ENCODE data around the gene SHISAL2A.

The SHISAL2A gene

GRCh38 chr1:52662645-52663313, 29.8 kb downstream of the SHISAL2A start:
- no peak for DNase-seq

DNA sequence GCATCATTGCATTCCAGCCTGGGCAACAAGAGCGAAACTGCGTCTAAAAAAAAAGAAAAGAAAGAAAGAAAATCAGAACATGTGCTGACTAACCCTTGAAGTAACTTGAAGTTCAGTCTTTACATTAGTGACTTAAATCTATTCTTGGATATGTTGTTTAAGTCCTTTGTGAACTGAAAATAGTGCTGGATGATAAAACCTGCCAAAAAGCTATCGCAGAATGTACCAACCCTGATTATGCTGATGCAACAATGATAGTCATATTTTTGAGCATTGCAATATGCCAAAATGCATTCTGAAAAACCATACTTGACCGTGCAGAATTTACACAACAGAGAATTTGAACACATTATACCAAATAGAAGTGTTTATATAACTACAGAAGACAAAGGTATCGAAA, 30.7 kb downstream of the SHISAL2A start:
- no peak for DNase-seq

DNA sequence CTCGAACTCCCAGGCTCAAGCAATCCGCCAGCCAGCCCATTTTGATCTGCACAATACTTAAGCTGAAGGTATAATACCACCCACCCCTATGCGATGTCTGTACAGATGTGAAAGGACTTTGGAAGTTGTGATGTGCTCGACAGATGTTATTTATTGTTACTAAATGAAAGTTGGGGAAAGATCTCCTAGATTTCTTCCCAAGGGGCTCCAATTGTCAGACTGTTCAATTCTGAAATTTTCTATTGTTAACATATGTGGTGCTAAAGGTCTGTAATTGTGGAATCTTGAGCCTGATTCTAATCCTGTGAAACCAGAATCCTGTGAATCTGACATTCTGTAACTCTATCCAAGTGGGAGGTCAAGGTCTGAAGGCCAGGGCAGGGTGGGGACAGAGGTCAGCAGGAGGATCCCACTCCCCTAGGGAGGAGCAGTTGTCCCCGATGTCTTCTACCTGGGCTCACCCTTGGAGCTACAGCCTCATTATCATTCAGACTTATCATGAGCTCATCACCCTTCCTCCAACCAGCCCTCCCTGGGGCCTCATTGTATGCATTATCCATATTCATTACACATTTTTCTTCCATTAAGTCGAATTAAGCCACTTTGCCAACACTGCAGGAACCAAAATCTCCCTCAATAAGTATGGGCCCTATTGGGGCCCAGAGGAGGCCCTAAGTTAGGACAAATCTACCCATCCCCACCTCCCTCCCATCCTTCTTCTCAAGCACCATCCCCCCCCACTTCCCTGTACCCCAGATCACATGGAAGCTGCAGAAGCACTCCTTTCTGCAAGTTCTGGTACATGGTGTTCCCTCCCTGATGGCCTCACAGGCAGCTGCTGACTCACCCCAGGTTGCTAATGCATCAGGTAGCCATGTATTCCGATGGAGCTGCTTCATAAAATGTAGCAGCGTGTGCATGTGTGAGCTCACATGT, 32.3 kb downstream of the SHISAL2A start:
- no peak for DNase-seq

DNA sequence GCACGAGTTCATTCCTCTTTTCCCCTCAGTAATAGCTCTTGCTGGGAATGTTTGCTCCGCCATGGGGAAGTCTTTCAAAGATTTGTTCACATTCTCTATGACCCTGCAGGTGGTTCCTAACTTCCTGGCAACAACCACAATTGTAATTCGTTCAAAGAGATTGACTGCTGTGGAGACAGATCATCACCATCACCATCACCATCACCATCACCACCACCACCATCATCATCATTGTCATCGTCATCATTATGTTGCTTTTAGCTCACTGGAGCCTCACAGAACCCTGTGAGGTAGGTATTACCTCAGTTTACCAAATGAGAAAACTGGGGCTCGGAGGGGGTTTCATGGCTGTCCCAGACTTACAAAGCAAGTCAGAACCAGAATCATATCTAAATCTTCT, 34.3 kb downstream of the SHISAL2A start:
- no peak for DNase-seq

DNA sequence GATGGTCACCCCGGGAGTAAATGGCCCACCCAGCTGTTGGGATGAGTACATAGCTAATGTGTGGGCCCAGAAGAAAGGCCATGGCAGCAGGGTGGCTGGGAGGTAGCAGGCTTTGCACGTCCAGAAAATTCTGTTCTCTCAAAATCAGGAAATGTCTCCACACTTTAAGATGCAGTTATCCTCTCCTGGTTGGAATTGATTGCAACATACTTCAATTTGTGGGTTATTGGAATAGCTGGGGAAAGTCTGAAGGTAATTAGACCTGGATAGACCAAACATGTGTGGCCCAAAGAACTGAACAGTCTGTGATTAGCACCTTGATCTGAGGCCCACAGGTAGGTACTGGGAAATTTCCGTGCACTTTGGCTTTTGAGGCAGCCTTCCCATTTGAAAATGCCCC, 35.0 kb downstream of the SHISAL2A start:
- no peak for DNase-seq

DNA sequence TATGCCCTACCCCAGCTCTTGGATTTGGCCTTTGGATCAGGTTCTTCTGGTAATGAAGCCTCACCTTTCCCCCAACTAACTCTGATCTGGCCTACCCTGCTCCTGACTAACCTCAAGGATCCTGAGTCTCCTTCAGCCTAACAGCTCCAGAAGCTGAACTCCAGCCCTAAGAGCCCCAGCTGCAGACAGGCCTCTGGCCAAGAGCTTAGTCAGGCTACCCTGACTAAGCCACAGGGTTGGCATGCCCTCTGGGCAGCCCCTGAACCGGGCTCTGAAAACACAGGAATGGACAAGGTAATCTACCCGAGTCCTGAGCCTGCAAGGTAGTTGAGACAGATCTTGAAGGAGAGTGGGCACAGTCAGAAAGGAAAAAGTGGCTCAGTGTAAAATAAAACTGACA, 35.7 kb downstream of the SHISAL2A start:
- DNase-seq: no peak

DNA sequence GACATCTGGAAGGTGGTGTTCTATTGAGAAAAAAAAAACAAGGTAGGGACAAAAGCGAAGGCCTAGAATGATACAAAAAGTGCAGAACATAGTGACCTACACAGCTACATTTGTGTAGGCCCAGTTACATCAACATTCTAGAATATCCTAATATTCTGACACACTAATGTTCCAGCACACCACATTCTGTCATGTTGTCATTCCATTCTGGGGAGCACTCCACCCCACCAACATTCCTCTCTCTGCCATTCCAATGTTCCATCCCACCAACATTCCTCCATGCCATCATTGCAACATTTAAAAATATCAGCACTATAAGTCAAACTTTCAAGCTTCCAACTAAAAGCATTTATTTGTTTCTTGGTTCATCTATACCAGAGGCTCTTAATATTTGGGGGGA, 36.7 kb downstream of the SHISAL2A start:
- DNase-seq: no peak

GRCh38 chr1:52670604-52671003, 37.6 kb downstream of the SHISAL2A start:
- DNase-seq: no peak

DNA sequence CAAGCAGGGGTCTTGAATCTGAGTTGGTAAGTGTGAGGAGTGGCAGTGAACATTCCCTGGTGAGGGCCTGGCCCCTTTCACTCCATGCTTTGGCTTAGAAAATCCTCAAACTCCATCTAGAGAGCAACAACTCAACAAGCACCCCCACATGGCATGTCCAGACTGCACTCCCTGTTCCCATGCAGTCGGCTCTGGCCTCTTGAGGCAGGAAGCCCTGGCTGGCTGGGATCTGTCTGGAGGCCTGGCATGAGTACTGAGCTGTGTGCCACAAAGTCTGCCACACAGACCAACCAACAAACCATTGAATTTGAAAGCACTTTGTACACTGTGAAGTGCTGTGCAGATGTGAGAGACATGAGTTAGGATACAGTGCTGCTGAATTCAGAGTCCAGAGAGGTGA, 40.0 kb downstream of the SHISAL2A start:
- DNase-seq: no peak

- DNase-seq: no peak
These were observed 40.5 kb downstream of the SHISAL2A start for GRCh38 chr1:52673513-52673912.

GRCh38 chr1:52674497-52675384, 41.8 kb downstream of the SHISAL2A start:
- no peak for DNase-seq

- no peak for DNase-seq
These were observed 43.4 kb downstream of the SHISAL2A start for GRCh38 chr1:52676249-52676903.

DNA sequence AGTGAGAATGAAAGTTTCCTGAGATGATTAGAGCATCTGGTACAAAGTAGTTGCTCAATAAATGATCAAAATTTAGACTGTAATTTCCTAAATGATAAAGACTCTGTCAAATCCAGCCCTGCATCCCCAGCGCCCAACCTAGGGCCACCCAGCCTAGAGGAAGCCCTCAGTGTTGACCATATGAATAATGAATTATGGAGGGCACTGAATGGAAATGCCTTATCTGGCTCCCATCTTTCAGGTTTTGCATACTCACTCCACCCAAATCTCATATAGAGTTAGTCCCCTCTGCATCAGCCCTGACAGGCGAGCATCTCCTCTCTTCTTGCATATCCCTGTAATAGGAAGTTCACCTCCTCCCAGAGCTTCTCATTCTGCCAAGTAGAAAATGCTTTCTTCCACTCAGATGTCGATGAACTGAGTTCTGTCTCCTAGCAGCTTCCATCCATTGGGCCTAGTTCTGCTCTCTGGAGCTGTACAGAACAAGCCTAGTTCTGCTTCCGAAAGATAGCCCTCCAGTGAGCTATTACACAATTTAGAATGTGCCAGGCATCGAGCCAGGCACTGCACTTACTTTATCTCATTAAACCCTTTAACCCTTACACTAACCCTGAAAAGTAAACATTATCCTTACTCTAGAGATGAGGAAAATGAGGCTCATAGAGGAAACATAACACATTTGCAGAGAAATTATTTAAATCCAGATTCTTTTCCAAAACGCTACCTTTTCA, 44.3 kb downstream of the SHISAL2A start:
- no peak for DNase-seq

DNA sequence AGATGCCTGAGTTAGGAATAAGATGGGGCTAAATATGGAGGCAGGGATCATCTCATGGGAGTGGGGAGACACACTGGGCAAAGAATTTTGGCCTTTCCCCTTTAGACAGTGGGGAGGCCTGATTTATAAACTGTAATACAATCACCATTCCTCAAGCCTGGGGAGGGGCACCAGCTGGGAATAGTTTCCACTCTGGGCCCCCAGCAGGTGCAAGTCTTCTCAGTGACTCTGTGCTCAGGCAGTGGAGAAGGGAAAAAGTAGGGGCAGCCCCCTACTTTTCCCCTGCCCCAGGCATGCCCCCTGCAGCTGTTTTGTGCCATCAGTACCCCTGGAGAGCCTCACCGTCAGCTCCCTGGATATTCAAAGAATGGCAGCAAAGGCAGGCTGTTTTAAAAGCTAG, 46.1 kb downstream of the SHISAL2A start:
- no peak for DNase-seq

DNA sequence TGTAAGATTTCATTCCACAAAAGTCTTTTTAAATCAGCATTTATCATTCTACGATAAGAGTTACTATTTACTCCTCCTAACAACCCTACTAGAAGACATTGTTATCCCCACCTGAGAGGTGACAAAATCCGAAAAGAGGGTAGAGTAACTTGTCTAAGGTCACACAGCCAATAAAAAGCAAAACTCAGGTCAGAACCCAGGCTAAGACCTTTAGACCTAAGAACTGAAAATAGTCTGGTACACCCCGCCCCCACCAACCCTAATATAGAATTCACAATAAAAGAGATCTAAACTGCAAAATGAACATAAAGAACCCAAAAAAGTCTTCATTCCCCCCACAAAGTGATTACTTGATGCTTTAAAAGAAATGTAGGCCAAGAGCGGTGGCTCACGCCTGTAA, 46.5 kb downstream of the SHISAL2A start:
- DNase-seq: no peak

GRCh38 chr1:52680353-52680752, 47.4 kb downstream of the SHISAL2A start:
- no peak for DNase-seq

- no peak for DNase-seq
These were observed 48.2 kb downstream of the SHISAL2A start for GRCh38 chr1:52681136-52681535.

GRCh38 chr1:52683367-52683940, 50.5 kb downstream of the SHISAL2A start:
- DNase-seq: no peak

DNA sequence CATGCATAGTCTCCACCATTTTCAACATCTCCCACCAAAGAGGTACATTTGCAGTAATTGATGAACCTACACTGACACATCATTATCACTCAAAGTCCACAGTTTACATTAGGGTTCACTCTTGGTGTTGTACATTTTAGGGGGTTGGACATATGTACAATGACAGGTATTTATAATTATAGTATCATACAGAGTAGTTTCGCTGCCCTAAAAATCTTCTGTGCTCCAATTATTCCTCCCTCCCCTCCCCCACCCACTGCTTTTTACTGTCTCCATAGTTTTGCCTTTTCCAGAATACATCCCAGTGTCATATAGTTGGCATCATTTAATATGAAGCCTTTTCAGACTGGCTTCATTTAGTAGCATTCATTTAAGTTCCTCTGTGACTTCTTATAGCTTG, 51.6 kb downstream of the SHISAL2A start:
- no peak for DNase-seq

DNA sequence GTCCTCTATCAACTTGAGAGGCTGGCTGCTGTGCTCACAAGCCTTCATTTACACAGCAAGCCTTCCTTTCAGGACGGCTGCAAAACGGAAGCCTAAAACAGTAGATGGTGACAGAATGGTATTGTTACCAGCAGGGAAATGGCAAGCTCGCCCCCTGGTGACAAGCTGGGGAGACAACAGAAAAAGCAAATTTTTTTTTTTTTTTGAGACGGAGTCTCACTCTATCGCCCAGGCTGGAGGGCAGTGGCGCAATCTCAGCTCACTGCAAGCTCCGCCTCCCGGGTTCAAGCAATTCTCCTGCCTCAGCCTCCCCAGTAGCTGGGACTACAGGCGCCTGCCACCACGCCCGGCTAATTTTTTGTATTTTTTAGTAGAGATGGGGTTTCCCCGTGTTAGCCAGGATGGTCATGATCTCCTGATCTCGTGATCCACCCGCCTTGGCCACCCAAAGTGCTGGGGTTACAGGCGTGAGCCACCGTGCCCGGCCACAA, 53.3 kb downstream of the SHISAL2A start:
- peak; percentile 77 to 79 for DNase-seq

DNA sequence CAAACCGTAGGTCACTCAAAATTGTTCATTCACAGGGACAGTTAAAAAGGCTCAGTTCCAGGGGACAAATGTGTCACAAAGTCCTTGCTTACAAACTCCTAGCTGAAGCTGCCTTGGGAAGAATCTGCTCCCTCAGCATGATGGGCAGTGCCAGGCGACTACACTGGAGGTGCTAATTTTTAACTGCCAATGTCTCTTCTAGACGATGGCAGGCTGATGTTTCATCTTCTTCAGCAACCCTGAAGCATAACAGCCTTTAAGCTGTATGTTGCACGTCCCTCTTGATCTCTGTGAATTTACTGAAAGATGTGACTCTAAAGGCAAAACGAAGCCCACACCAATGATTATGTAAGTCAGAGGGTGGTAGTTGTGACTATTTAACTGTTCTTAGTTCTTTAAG, 53.9 kb downstream of the SHISAL2A start:
- DNase-seq: no peak
